ENCODE data around the gene SFT2D1. TPM values are rescaled to one million over a fixed set of nuclear protein-coding genes. Genes with fewer than 3 reads are reported as not detected.

The SFT2D1 gene
- total RNA-seq, 1 donor: 25.7 TPM

DNA sequence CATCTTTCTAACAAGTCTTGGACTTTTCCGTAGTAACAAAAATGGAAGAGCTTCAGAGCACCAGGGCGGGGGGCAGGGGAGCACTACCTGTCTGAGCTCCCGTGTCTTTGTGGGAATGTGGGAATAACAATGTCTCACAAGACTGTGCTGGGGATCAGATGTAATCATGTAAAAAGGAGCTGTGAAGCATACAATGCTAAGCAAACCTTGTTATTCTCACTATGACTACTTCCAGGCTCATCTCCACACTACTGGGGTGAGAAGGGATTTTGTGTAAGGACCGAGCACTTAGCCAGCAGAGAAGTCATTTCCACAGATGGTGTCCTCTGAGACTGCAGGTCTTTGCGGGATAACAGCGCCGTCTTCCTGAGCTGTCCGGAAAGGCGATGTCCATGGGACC, 61.2 kb downstream of the SFT2D1 start:
- no peak for DNase-seq (ENCODE audit: insufficient read length, low spot score, missing footprints)
- H3K9me3 ChIP-seq (ENCODE audit: low read depth, low read length): no peaks in the 10 kb centered on the region
- peaks cover 6% of the 10 kb centered on the region for H3K4me1 ChIP-seq (ENCODE audit: insufficient read depth, low read length)
- no peaks in the 10 kb centered on the region for H4K20me1 ChIP-seq (ENCODE audit: insufficient read depth, low read length)
- H2AFZ ChIP-seq (ENCODE audit: low read length): no peak overlapping the region
- peaks cover 7% of the 10 kb centered on the region for H3K27me3 ChIP-seq (ENCODE audit: insufficient read depth, low read length)
- no peak for TF ChIP-seq CTCF (IDR thresholded peaks at IDR 0.05; ENCODE audit: extremely low read depth, low read depth, low read length)
- no peak overlapping the region for H3K27ac ChIP-seq (ENCODE audit: low read depth, low read length)
- no peak overlapping the region for H3K4me2 ChIP-seq (ENCODE audit: insufficient read depth, low read length)
- H3K4me3 ChIP-seq (ENCODE audit: insufficient read depth, low read length): no peak overlapping the region
- H3K36me3 ChIP-seq (ENCODE audit: insufficient read depth, low read length): no peaks in the 10 kb centered on the region
- no peaks in the 10 kb centered on the region for H3K79me2 ChIP-seq (ENCODE audit: insufficient read depth, low read length)

GRCh38 chr6:166279393-166279679, 63.0 kb downstream of the SFT2D1 start:
- H3K79me2 ChIP-seq (ENCODE audit: insufficient read depth, low read length): no peaks in the 10 kb centered on the region
- peaks cover 6% of the 10 kb centered on the region for H3K4me1 ChIP-seq (ENCODE audit: insufficient read depth, low read length)
- H3K36me3 ChIP-seq (ENCODE audit: insufficient read depth, low read length): no peaks in the 10 kb centered on the region
- no peak overlapping the region for H3K4me2 ChIP-seq (ENCODE audit: insufficient read depth, low read length)
- H3K27ac ChIP-seq (ENCODE audit: low read depth, low read length): no peak overlapping the region
- no peak for TF ChIP-seq CTCF (IDR thresholded peaks at IDR 0.05; ENCODE audit: extremely low read depth, low read depth, low read length)
- H3K27me3 ChIP-seq (ENCODE audit: insufficient read depth, low read length): no peaks in the 10 kb centered on the region
- no peak overlapping the region for H2AFZ ChIP-seq (ENCODE audit: low read length)
- no peak for DNase-seq (ENCODE audit: insufficient read length, low spot score, missing footprints)
- no peaks in the 10 kb centered on the region for H4K20me1 ChIP-seq (ENCODE audit: insufficient read depth, low read length)
- no peak overlapping the region for H3K4me3 ChIP-seq (ENCODE audit: insufficient read depth, low read length)
- no peaks in the 10 kb centered on the region for H3K9me3 ChIP-seq (ENCODE audit: low read depth, low read length)

DNA sequence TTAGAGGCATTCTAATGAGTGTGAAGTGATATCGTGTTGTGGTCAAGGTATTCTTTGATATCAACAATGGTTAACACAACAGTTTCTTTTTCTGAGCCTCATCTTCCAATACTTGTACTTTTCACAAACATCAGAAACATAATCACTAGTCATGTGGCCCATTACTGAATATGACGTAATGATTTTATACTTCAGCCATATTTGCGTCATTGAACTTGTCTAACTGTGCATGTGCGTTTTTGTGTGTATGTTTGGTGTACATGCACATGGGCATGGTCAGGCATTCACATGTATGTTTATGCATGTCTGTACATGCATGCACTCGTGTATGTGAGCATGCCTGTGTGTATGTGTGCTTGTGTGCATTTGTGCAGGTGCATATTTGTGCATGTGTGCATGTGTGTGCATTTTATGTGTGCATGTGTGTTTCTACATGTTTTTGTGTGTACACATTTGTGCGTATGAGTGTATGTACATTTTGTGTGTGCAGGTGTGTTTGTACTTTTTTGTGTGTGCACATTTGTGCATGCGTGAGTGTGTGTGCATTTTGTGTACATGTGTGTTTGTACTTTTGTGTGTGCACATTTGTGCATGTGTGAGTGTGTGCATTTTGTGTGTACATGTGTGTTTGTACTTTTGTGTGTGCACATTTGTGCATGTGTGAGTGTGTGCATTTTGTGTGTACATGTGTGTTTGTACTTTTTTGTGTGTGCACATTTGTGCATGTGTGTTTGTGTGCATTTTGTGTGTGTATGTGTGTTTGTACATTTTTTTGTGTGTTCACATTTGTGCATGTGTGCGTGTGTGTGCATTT, 63.6 kb downstream of the SFT2D1 start:
- Histone ChIP-seq H3K27ac (ENCODE audit: low read depth, low read length) (no peak overlapping the region), H2AFZ (ENCODE audit: low read length) (no peak overlapping the region), H3K4me2 (ENCODE audit: insufficient read depth, low read length) (no peak overlapping the region), H4K20me1 (ENCODE audit: insufficient read depth, low read length) (no peaks in the 10 kb centered on the region), H3K27me3 (ENCODE audit: insufficient read depth, low read length) (no peaks in the 10 kb centered on the region), H3K36me3 (ENCODE audit: insufficient read depth, low read length) (no peaks in the 10 kb centered on the region), H3K4me1 (ENCODE audit: insufficient read depth, low read length) (peaks cover 6% of the 10 kb centered on the region), H3K79me2 (ENCODE audit: insufficient read depth, low read length) (no peaks in the 10 kb centered on the region), H3K9me3 (ENCODE audit: low read depth, low read length) (no peaks in the 10 kb centered on the region), H3K4me3 (ENCODE audit: insufficient read depth, low read length) (no peak overlapping the region)
- TF ChIP-seq CTCF (IDR thresholded peaks at IDR 0.05; ENCODE audit: extremely low read depth, low read depth, low read length): no peak
- no peak for DNase-seq (ENCODE audit: insufficient read length, low spot score, missing footprints)

GRCh38 chr6:166277892-166278578, 64.3 kb downstream of the SFT2D1 start:
- Histone ChIP-seq H3K4me2 (ENCODE audit: insufficient read depth, low read length) (no peak overlapping the region), H3K4me1 (ENCODE audit: insufficient read depth, low read length) (peaks cover 6% of the 10 kb centered on the region), H3K36me3 (ENCODE audit: insufficient read depth, low read length) (no peaks in the 10 kb centered on the region), H3K9me3 (ENCODE audit: low read depth, low read length) (no peaks in the 10 kb centered on the region), H2AFZ (ENCODE audit: low read length) (no peak overlapping the region), H3K79me2 (ENCODE audit: insufficient read depth, low read length) (no peaks in the 10 kb centered on the region), H3K4me3 (ENCODE audit: insufficient read depth, low read length) (no peak overlapping the region), H4K20me1 (ENCODE audit: insufficient read depth, low read length) (no peaks in the 10 kb centered on the region), H3K27ac (ENCODE audit: low read depth, low read length) (no peak overlapping the region), H3K27me3 (ENCODE audit: insufficient read depth, low read length) (no peaks in the 10 kb centered on the region)
- DNase-seq (ENCODE audit: insufficient read length, low spot score, missing footprints): no peak
- no peak for TF ChIP-seq CTCF (IDR thresholded peaks at IDR 0.05; ENCODE audit: extremely low read depth, low read depth, low read length)
